Muscle of arm (tissue), 12 donors: ENCODE data around the gene MRPL19. TPM values are rescaled to one million over a fixed set of nuclear protein-coding genes. Genes with fewer than 3 reads are reported as not detected.

Source experiments
- DNase-seq: peaks from one replicate; pipeline ENCODE4 v3.0.0-alpha.2; 2013
- polyA plus RNA-seq, 12 donors: library from polyadenylated mRNA; unstranded; fragments of 120-200 nt; gene quantifications; one replicate each; pipeline ENCODE4 v1.2.1, GENCODE V29; 2013; ENCODE audit not compliant: insufficient read length in 12 of 12

The MRPL19 gene
- polyA plus RNA-seq, 12 donors: 28.2 to 74.1 (median 36.9) TPM; not detected in 1

GRCh38 chr2:75722687-75723086, 76.1 kb downstream of the MRPL19 start:
- DNase-seq: no peak

- no peak for DNase-seq
Measured at GRCh38 chr2:75728614-75729419, 82.2 kb downstream of the MRPL19 start.

GRCh38 chr2:75729861-75730260, 83.3 kb downstream of the MRPL19 start:
- no peak for DNase-seq

GRCh38 chr2:75736276-75736675, 89.7 kb downstream of the MRPL19 start:
- peak; percentile 22 for DNase-seq

DNA sequence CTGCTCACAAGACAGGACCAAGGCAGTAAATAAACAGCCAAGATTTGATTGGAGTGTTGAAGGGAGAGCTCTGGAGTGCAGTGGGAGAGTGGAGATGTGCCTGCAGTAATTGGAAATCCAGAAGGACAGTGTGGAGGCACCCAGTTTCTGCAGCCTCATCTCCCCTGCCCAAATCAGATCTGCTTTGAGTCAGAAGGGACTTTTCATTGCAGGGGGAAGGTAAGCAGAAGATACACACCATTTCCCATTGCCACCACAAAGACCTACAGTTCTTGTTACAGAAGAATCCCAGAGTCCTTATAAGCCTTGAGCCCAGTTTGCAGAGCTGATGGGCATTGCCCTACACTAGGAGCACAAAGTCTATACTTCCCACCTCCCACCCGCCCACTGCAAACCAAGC, 91.4 kb downstream of the MRPL19 start:
- no peak for DNase-seq

Other genes starting within 250 kb of the MRPL19 start
- gene EVA1A, start 85.8 kb upstream of the MRPL19 start, polyA plus RNA-seq: 10 to 100 TPM in 3 of 12 donors, 1 to 10 TPM in 8, not detected in 1; 4.8 to 26.7 (median 6.2) TPM
- 10 to 100 TPM in 11 of 12 donors, not detected in 1; 18.9 to 39.1 (median 29.5) TPM for gene GCFC2, start 64.1 kb downstream of the MRPL19 start, polyA plus RNA-seq